ENCODE measurements around the gene HMGN3.

DNA sequence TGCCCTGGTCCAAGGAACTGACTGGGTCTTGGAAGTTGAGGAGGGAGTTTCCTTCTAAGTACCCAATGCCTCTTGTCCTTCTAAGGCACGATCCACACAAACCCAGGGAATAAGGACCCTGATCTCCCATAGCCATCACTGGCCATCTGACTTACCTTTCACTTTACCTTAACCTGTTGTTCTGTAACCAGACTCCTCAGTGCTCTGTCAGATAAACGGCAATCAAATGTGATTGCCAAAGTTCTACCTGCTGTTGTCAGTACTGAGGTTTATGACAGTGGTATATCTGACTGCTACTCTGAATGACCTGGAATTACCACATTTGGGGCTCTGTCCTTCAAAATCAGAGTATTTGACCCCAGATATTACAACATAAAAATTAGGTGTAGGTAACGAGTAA lies 49.8 kb downstream of the HMGN3 start:
- TF ChIP-seq, protein P1, sequence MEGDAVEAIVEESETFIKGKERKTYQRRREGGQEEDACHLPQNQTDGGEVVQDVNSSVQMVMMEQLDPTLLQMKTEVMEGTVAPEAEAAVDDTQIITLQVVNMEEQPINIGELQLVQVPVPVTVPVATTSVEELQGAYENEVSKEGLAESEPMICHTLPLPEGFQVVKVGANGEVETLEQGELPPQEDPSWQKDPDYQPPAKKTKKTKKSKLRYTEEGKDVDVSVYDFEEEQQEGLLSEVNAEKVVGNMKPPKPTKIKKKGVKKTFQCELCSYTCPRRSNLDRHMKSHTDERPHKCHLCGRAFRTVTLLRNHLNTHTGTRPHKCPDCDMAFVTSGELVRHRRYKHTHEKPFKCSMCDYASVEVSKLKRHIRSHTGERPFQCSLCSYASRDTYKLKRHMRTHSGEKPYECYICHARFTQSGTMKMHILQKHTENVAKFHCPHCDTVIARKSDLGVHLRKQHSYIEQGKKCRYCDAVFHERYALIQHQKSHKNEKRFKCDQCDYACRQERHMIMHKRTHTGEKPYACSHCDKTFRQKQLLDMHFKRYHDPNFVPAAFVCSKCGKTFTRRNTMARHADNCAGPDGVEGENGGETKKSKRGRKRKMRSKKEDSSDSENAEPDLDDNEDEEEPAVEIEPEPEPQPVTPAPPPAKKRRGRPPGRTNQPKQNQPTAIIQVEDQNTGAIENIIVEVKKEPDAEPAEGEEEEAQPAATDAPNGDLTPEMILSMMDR (conservative IDR thresholded peaks at IDR 0.05 in 1 of 2, IDR thresholded peaks at IDR 0.05 in 1 of 2; ENCODE audit: extremely low read depth in 1 of 2, insufficient read depth in 1 of 2, low read depth in 1 of 2, low read length in 2 of 2) = no peak
- TF ChIP-seq EZH2 (IDR thresholded peaks at IDR 0.05; ENCODE audit: borderline replicate concordance, low read length) = no peak
